Measurements from ENCODE around the gene CNTNAP2.
"Not testable (repeated sequence)": the region's sequence is repeated elsewhere in the genome, so short reads cannot be mapped to it uniquely, and the experiment has no call there.

The CNTNAP2 gene

DNA sequence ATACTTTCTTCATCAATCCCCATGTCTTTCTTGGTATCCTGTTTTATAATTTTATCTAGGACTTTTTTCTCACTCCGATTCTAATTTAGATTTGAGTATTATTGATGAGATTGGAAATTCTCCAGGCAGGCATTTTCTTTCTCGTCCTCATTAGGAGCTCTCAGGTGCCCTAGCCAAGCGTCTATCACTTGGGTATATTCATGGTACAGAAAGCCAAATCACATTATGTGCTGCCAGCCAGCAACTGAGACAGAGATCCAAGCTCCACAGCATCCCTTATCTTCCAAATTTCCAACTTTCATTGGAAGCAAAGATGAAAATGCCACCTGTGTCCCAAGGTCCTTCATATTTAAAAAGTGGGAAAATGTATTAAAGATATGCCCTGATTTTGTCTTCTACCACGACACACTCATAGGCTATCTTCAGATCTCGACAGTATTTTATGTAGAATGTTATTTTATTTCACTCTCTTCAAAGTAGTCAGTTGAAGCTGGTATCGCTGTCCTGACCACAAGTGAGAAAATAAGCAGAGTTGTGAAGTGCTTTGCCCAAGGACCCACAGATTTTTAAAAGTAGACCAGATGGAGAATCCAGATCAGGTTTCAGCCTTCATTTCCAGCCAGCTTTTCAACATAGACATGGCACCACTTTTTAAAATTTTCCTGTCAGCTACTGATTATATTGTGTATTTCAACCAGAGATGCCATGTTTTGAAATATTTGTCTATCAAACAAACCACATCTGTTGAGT is 773.4 kb downstream of the CNTNAP2 start:
- DNase-seq (ENCODE audit: low spot score), result no peak

DNA sequence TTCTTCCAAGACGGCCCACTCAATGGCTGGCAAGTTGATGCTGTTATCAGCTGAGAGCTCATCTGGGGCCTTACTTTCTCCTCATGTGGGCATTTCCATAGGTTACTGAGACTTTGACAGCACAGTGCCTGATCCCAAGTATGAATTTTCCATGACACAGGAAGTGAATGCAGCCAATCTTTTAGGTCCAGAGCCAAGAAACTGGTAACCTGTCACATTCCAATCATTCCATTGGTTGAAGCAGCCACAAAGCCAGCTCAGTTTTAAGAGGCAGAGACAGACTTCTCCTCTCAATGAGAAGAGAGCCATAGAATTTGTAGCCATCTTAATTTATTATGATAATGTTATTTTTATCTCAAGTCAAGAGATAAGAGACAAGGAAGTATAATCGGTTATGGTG is 775.5 kb downstream of the CNTNAP2 start:
- DNase-seq (ENCODE audit: low spot score), result no peak

DNA sequence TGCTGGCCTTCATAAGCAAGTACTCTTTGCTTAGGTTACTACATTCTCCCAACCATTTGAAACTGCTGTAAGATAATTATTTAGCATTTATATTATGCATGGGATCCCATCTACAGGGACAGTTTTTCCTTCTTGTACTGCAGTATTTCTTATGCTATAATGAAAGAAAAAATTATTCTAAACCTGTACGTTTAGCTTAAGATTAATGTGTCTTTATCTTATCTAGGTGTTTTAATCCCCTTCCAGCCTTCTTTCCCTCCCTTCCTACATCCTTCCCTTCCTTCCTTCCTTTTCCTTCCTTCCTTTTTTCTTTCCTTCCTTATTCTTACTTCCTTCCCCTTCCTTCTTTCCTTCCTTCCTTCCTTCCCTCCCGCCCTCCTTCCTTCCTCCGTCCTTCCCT is 778.3 kb downstream of the CNTNAP2 start:
- no peak for DNase-seq (ENCODE audit: low spot score)

DNA sequence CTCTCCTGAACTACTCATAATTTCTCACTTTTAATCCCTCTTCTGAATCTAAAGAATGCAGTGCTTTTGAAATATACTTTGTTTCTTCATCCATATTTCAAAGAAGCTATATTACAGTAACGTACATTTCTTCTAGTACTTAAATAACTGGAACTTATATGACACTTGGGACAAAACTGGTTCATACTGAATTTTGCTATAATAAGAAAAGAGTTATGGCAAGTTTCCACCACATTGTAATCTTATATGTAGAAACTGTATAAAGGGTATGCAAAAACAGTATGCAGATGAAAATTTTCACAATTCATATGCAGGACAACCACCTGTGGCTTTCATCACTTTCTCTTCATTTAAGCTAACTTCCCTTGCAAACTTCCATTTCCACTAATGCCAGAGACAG is 785.7 kb downstream of the CNTNAP2 start:
- no peak for DNase-seq (ENCODE audit: low spot score)

DNA sequence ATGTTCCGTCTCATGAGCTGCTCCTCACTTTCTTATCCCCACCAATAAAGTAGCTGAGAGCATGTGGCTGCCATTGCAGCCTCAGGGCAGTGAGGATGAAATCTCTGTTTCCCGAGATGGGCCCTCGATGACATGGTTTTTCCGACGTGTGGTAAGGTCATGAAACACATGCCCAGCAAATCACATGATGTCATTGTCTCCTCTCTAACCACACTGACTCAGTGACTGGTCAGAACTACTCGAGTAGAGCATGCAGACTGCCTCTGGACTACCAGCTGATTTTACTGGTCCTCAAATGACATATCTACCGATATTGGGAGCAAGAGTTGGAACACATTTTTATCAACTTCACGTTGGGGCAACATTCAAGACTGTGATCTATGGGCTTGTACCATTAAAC is 786.1 kb downstream of the CNTNAP2 start:
- DNase-seq (ENCODE audit: low spot score), result no peak

DNA sequence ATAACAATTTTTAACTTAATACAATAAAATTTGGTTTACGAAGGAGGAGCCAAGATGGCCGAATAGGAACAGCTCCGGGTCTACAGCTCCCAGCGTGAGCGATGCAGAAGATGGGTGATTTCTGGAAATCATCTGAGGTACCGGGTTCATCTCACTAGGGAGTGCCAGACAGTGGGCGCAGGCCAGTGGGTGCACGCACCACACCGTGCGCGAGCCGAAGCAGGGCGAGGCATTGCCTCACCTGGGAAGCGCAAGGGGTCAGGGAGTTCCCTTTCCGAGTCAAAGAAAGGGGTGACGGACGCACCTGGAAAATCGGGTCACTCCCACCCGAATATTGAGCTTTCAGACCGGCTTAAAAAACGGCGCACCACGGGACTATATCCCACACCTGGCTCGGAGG is 789.1 kb downstream of the CNTNAP2 start:
- not testable (repeated sequence) for DNase-seq (ENCODE audit: low spot score)

DNA sequence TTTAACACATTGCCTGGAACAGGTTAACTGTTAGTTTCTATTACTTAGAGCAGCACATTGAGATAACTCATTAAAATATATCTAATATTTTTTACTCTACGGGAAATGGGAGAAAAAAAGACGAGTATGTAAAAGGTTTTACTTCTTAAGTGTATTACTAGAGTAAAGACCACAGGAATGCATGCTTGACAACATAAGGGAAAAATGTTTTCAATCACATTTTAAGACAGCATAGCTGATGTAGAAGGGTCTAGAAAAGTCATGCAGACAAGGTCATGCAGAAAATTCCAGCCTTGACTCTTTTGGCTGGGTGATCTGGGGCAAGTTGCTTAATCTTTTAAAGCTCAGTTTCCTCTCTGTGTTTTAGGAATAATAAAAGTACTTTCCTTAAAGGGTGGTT is 806.2 kb downstream of the CNTNAP2 start:
- no peak for DNase-seq (ENCODE audit: low spot score)

DNA sequence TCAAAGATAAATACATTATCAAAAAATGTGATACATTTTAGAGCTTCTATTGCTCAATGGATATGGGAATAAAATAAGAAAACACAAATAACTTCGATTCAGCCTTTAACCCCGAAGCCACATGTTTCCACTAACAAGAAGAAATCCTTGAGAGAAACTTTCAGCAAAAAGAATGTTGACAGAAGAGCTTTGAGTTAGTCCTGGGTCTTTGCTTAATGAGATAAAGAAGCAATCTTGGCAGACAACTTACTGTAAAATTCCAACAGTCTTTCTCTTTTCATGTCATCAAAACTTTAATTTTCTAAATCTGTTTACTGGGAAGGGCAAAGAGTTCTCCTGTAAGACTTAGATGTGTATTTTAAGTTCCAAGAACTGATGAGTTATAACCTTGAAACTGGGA is 810.2 kb downstream of the CNTNAP2 start:
- DNase-seq (ENCODE audit: low spot score), result no peak

DNA sequence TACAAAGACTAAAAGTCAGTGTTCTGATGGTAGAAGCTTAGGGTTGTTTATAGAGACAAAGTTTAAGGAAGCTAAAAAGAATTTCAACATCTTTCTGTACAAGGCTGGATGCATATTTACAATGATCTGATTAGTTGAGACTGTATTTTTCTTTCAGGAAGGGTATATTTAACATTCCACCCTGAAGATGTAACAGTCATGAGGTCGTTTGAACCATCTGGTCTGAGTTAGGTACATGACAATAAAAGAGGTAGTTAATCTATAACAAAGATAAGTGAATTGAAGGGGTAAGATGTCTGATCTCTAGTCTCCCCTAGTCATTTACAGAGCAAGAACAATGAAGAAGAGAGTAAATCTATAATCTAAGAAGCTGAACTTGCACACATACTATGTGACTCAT is 821.2 kb downstream of the CNTNAP2 start:
- DNase-seq (ENCODE audit: low spot score), result no peak

DNA sequence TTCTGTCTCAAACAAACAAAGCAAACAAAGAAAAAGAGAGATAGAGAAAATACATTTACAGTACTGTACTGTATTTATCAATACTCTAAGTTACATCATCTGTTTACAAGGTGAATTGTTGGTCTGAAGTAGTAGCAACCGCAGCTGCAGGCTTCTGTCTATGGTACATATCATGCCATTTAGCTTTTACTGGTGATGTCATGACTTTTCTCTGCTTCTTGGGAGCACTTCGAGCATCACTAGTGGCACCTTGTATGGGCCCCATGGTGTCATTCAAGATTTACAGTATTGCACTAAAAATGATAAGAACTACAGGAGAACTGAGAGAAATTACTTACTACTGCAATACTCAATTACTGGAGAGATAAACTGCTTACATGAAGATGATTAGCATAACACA is 826.9 kb downstream of the CNTNAP2 start:
- no peak for DNase-seq (ENCODE audit: low spot score)

DNA sequence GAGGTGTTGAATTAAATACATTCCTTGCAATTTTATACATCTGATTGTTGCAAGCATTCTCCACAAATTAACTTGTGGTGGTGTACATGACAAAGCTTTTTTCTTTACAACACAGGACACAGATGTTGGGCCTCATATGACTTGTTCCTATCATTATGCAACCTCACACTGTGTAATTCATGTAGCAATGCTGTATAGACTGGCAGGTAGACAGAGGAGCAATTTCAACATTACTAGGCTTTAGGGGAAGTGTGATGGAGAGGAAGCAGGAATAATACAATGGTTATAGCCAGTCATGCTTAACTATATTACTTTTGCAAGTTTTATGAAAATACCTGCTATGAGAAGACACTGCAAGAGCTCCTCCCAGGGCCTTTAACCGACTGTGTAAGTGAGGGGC is 832.1 kb downstream of the CNTNAP2 start:
- no peak for DNase-seq (ENCODE audit: low spot score)

DNA sequence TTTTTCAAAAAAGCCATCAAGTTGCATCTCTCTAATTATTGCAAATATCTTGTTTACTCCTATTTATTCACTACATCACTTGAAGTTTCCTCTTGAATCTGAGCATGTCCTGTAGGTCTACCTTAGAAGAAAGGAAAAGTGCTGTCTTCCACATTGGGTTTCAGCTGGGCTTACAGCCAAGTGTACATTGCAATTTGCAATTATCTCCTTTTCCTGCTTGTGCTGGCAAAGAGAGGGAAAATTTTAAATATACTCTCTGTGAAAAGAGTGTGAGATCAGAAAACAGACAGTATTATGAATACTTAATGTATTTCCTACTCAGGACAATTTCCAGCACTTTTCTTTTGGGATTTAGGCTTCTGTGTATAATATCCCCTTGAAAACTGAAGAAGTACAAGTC is 839.7 kb downstream of the CNTNAP2 start:
- DNase-seq (ENCODE audit: low spot score), result no peak

DNA sequence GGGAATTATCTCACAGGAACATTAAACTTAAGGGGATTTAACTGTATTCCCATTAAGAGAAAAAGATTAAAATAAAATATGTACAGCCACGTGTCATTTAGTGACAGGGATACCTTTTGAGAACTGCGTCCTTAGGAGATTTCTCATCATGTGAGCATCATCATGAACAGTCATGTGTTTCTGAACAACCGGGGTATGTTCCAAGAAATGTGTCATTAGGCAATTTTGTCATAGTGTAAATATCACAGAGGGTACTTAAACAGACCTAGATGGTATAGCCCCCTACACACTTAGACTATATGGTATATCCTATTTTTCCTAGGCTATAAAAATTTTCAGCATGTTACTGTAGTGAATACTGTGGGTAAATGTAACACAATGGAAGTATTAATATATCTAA is 840.3 kb downstream of the CNTNAP2 start:
- DNase-seq (ENCODE audit: low spot score), result no peak

DNA sequence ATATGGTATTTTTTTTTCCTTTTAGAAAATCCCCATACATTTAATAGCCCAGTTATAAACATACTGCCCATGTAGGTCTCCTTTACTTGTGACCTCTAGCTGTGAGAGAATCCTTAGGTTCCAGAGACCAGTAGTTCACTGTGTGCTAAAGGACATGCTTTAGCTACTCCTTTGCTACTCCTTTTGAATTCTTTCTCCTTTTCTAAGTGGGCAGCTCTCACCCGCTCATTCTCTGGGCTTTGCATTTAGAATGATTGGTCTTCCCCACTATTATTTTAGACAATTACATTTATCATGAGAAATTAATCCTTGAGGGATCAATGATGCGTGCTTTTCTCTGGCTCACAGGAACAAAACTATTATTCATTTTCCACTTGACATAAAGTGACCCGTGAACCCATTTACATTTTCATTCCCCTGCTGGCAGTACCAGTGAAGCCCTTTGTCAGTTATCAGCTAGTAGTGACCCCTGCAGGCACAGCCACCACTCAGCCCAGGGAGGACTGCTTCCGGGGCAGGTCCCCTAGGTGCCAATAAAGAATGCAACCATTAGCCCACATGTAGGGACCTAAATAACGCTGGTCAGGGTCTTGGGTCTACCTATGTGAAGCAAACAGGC is 844.3 kb downstream of the CNTNAP2 start:
- peak; percentile 2 for DNase-seq (ENCODE audit: low spot score)

DNA sequence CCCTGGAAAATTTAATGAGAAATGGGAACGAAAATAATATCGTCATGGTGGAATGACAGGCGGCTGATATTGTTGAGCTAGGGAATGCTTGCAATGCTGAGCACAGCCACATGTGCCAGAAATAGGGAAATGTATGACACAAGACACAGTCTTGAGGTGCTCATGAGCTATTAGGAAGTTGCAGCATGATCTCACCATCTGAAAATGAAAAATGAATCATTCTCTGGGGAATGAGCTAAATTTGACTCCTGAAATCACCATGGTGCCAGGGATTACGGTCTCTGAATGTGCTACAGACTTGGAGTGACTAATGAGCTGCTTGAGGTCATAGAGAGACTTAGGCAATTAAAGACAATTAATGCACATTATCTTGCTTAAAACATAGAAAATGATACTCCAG is 845.0 kb downstream of the CNTNAP2 start:
- DNase-seq (ENCODE audit: low spot score), result no peak

DNA sequence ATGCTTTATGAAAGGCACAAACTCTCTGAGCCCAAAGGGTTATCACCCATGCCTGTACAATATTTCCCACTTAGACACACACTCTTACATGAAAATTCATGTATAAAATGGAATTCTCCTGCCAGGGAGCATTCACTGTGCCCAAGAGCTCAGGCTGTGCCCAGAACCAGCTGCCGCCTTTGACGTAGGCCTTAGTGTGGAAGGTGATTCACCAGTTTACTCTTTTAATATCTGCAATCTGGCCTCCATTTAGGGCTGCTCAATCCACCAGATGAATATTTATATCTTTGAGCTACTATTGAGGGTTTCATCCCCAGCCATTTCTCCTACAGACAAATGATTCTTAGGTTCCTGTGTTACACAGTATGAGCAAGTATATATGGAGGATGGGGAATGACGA is 849.7 kb downstream of the CNTNAP2 start:
- DNase-seq (ENCODE audit: low spot score), result no peak

DNA sequence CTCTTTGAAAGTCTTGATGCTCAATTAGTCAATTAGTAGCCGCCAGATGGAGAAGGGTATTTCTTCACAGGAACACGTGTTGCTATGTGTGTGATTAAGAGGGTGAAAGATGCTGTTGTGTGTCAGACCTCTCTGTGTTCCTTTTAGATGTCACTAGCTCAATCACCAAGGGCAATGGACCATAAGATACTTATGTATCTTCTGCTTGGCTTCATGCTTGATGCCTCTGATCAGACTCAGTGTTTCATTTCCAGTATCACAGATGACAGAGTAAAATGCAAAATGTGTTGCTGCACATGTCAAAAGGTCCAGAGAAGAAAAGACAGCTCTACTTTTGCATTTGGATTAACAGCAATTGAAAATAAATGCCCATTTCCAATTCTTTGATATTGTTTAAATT is 865.9 kb downstream of the CNTNAP2 start:
- DNase-seq (ENCODE audit: low spot score), result no peak

DNA sequence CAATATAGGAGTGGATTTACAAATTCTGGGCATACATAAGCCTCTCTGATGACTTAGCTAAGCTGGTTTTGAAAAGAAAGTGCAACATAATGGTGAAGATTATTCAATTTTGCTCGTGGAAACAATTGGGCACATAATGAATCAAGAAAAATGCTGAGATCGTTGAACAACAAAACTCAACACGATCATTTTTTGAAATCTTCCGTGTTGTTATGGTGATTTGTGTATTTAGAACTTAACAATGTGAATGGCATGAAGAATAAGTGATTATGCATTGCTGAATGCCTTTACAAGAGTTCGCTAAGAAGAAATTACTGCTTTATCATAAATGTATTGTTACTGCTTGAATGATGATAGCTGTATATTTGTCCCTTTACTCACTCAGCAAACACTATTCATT is 875.0 kb downstream of the CNTNAP2 start:
- DNase-seq (ENCODE audit: low spot score), result no peak

DNA sequence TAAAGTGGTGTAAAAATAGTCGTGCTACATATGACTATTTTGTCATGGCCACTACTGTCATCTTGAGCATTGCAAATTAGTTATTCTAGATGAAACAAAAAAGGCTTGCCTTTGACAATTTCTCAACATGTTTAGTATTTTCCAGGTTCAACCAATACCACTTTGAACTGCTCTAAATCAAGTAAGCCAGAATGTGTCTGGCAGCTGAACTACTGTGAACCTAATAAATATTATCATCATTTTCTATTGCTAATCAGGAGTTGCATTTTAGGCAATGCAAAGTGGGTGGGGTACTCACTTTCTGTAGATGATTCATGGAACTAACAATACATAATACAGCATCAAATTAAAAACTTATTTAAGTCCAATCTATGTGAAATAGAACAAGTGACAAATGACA is 877.2 kb downstream of the CNTNAP2 start:
- DNase-seq (ENCODE audit: low spot score), result no peak

DNA sequence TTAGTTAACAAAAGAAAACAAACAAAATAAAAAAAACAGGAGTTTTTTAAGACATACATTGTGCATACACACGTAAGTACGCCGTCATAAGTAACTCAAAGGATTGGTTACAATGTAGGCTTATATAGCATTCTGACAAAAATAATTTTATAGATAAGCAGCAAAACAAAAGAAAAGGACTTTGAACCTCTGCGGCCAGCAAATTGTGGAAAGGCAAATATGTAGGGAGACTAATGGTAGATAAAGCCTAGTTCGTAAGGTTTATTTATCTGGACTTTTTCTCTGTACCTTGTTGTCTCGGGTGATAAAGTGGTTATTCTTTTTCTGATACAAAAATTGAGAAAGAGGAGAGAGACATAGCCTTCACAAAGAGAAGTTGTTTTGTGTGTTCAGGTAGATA is 891.9 kb downstream of the CNTNAP2 start:
- no peak for DNase-seq (ENCODE audit: low spot score)

DNA sequence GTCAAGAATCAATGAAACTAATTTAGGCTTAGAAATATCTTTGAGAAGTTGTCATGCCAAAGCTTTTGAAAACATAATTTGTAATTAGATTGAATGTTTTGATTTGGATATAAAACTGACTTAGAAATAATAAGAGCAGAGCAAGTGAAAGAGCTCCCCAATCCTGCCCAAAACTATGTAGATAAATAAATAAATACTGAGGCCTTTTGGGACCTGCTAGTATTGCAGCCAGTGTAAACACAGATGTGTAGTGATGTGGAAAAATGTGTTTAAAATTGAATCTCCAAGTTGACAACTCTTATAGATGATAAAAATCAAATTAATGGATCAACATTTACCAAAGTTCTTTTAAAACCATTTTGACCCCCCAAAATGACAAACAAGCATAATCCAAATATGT is 896.1 kb downstream of the CNTNAP2 start:
- no peak for DNase-seq (ENCODE audit: low spot score)

DNA sequence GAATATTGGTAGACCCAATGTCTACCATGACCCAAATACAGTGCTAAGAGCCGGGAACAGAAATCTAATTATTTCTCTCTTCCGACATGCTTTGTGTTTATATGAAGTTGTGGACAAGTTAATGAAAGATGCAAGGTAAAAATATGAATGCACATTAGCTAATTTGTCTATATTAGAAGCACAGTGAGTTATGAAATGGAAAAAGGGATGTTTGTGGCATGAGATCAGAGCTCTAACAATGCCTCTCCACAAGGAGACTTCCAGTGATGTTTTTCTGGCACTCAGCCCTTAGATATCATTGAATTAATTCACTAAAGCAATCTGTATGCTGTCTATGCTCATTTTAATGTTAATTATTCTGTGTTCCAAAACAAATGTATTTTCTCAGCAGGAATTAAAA is 897.2 kb downstream of the CNTNAP2 start:
- no peak for DNase-seq (ENCODE audit: low spot score)

DNA sequence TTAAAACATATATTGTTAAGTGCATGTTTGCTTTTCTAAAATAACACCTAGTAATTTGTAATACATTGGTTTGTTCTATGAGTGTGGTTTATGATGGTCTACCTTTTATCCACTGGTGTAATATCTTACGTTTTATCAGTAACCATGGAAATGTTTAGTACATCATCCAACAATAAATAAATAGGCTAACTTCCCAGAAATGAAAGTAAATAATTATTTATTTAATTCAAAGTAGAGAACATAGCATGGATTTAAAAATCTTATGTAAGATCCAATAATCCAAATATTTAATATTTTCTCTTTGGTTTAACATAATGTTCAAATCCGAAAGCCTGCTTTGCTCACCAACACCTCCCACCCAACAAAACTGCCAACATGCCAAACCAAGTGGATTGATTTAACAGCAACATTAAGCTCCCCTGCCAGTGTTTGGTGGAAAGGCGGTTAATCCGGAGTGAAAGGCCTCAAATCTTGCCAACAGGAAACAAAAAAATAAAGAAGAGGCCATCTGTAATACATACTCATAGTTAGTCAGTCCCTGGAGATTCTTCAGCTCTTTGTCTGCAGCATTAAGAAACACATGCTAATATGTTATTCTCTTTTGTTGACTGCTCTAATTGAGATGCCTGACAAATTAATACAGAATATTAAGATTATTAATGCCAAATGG is 897.8 kb downstream of the CNTNAP2 start:
- no peak for DNase-seq (ENCODE audit: low spot score)

DNA sequence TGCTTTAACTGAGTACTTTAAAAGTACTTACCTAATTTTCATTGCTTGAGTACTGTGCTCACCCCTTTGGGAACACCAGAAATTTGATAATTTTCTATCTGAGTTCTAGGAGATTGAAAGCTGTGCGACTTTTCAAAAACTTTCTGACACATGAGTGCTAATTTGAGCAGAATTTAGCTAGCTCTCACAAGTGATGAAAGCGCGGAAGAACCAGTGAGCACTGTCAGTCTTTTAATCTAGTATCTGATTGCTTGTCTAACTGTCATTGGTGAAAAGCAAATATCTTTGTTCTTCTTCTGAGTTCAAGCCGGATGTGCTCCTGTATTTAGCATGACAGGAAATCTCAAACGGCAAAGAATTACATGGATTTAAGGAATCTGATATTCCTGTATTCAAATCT is 899.4 kb downstream of the CNTNAP2 start:
- DNase-seq (ENCODE audit: low spot score), result no peak
